Measurements from ENCODE around the gene ZNF57.
"Not testable (repeated sequence)": the region's sequence is repeated elsewhere in the genome, so short reads cannot be mapped to it uniquely, and the experiment has no call there.

ZNF57 gene

DNA sequence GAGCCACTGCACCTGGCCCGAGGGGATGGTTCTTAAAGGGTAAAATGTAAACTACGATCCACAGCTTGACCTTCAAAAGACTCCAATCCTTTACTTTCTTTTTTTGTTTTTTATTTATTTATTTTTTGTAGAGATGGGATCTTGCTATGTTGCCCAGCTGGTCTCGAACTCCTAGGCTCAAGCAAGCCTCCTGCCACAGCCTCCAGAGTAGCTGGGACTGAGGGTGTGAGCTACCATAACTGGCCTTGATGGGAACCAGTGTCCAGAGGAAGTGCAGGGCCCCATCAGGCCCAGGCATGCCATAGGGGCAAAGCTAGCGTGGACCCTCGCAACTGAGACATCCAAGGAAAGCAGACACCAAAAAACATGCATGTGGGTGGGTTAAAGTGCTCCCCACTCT is 62.4 kb downstream of the ZNF57 start:
- peaks cover 2% of the 10 kb centered on the region for H3K9me3 Mint-ChIP-seq
- H3K4me1 Mint-ChIP-seq, result peaks cover 9% of the 10 kb centered on the region
- no peaks in the 10 kb centered on the region for H3K36me3 Mint-ChIP-seq
- peaks cover 14% of the 10 kb centered on the region for H3K27me3 Mint-ChIP-seq
- ATAC-seq, result no peak
- no peak overlapping the region for H3K4me3 Mint-ChIP-seq
- H3K27ac Mint-ChIP-seq, result no peak overlapping the region

GRCh38 chr19:2963631-2964030 is 62.9 kb downstream of the ZNF57 start:
- Mint-ChIP-seq H3K27me3 (peaks cover 19% of the 10 kb centered on the region), H3K4me1 (peaks cover 14% of the 10 kb centered on the region)
- not testable (repeated sequence) for H3K4me3 Mint-ChIP-seq, ATAC-seq, H3K9me3 Mint-ChIP-seq, H3K27ac Mint-ChIP-seq, H3K36me3 Mint-ChIP-seq

DNA sequence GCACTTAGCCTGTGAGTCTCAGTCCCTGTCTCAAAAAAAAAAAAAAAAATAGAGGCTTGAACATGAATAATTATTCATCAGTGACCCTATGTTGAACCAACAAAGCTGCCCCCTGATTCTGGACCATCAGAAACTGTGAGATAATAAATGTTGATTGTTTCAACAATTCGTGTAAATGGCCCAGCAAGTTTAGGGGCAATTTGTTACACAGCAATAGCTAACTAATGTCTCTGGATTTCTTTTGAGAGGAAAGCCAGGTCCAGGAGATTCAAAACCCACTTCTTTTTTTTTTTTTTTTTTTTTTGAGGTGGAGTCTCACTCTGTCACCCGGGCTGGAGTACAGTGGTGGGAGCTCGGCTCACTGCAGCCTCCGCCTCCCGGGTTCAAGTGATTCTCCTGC is 64.1 kb downstream of the ZNF57 start:
- Mint-ChIP-seq H3K27ac (no peak overlapping the region), H3K4me3 (no peak overlapping the region), H3K27me3 (peaks cover 16% of the 10 kb centered on the region), H3K9me3 (peaks cover 2% of the 10 kb centered on the region), H3K4me1 (peaks cover 23% of the 10 kb centered on the region), H3K36me3 (no peaks in the 10 kb centered on the region)
- no peak for ATAC-seq

- H3K27me3 Mint-ChIP-seq, result peaks cover 28% of the 10 kb centered on the region
- no peak overlapping the region for H3K4me3 Mint-ChIP-seq
- H3K27ac Mint-ChIP-seq, result no peak overlapping the region
- peaks cover 2% of the 10 kb centered on the region for H3K9me3 Mint-ChIP-seq
- no peaks in the 10 kb centered on the region for H3K36me3 Mint-ChIP-seq
- ATAC-seq, result no peak
- peaks cover 23% of the 10 kb centered on the region for H3K4me1 Mint-ChIP-seq
These were observed 67.2 kb downstream of the ZNF57 start for GRCh38 chr19:2967972-2968371.
